Neural progenitor cell (in vitro differentiated cells): ENCODE measurements around the gene UHRF1.

Source experiments
- CTCF ChIP-seq: fragments of 200-600 bp; sonication (generic); IDR thresholded peaks from 2 replicates; pipeline ENCODE4 v1.5.1; 2017; ENCODE audit warnings: antibody characterized with exemption, mild to moderate bottlenecking
- EZH2 ChIP-seq: fragments of 200-600 bp; sonication (generic); IDR thresholded peaks from 2 replicates; pipeline ENCODE4 v1.6.1; 2017; ENCODE audit warnings: antibody characterized with exemption, mild to moderate bottlenecking, moderate library complexity

GRCh38 chr19:4996701-4997100 lies 87.4 kb downstream of the UHRF1 start:
- TF ChIP-seq CTCF (no peak), EZH2 (no peak)
